Inflammatory macrophage treated with lipopolysaccharide for 4 hours (primary cell): ENCODE measurements around the gene MYZAP.

Source experiments
- DNase-seq: peaks from one replicate; pipeline ENCODE4 v3.0.0-alpha.2; 2020

Gene MYZAP

DNA sequence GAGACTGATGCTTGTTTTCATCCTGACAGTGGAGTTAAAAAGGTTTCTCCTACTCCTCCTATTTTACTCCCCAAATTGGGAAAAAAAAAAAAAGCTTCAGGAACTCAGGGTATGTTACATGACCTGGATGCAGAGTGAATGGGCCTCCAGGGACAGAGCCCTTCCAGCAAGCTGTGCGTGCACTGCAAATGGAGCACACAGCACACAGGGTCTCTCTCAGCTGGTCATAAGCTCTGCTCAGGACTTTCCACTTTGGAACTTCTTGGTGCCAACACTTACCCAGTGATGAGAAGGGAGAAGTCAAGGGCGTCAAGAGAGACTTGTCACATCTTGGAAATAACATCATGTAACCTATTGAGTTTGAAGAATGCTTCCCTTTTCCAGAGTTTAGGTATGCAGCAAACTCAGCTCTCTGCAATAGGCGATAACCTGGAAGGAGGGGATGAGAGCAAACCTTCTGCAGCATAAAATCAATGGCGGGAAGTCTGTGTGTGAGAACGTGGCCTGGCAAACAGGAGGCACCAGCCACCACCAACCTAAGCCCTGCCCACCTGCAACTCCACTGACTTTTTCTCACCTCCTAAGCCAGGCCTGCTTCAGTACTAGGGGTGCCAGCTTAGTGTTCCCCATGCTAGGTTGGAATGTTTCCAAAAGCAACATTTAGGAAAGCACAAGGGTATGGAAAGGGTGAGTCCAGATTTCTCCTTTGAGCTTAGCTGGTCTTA, 39.8 kb downstream of the MYZAP start:
- DNase-seq: no peak

DNA sequence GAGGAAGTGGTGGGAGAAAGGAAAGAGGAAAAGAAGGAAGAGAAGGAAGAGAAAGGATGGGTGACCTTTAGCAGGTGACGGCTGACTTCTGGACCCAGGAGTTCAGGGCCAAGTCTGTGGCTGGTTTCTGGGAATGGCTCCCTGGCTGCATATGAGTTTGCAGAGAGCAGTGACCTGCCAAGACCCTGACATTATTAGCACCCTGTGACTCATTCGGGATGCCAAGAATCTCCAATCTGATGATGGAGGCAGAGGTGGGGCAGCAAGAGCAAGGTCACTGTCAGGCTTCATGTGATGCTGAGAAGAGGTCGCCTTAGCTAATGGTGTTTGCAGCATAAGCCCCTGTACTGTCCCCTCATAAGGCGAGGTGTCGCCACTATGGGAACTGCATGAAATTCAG, 42.6 kb downstream of the MYZAP start:
- DNase-seq: no peak

- no peak for DNase-seq
Observed at GRCh38 chr15:57635300-57635909, 43.7 kb downstream of the MYZAP start.

DNA sequence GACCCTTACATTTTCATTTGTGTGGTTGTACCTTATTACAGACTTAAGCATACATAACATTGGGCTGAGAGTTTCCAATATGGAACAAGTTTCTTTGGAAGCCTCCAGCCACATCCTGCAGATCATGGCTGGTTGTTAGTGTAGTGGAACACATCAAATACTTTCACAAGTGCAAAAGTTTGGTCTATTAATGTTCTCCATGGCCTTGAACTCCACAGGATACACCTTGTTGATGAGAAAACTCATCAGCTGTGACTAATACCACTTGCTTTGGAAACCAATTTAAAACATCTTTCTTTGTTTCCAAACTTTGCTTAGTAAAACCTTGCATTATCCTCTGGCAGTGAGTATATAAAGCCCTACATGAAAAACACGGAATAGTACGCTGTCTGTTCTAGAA, 46.1 kb downstream of the MYZAP start:
- no peak for DNase-seq

- DNase-seq: no peak
Observed at GRCh38 chr15:57639306-57639705, 47.6 kb downstream of the MYZAP start.

DNA sequence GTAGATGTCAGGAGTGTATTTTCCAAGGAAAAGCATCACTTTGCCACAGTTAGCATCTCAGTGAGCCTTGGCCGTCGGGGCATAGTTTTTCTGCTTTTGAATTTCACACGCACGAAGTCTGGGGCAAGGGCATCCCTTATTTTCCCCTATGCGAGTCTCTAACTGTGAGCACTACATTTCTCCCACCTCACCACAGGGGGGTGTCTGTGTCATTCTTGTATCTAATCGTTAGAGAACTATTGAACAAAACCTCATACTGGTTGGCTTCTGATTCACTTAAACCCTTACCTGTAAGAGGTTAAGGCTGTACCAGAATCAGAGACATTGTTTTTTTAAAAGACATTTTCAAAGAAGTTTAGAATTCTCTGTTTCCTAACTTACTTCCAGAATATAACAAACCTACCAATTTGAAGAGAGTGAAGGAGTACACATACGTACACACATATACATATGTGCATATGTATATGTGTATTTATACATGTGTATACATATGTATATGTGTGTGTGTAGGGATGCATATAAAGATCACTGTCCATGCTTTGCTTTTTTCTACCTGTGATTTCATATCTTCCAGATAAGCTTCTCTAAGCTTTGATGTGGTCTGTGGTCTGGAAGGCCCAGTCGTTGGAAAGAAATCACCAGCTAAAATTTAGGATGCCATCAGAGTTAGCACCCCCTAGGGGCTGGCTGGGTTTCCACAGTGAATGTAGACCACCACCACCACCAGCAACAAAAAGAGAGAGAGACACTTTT, 49.4 kb downstream of the MYZAP start:
- peak; percentile 13 for DNase-seq

- no peak for DNase-seq
Observed at GRCh38 chr15:57643826-57644225, 52.1 kb downstream of the MYZAP start.

DNA sequence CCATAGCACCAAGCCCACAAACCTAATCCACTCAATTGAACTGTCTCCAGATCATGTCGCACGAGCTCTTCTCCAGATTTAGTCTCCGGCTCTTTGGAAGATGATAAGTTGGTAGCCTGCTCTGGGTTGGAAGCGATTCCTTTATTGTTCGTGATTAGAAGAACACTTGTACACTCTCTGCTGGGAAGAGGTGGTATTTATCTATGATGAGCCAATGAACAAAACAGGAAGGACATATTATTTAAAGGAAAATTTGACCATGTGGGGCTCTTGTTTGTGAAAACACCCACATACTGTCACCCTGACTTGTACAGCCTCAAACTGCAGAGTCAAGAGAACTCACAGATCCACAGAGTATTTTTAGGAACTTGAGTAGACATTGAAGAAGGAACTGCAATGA, 54.4 kb downstream of the MYZAP start:
- DNase-seq: peak; percentile 4

DNA sequence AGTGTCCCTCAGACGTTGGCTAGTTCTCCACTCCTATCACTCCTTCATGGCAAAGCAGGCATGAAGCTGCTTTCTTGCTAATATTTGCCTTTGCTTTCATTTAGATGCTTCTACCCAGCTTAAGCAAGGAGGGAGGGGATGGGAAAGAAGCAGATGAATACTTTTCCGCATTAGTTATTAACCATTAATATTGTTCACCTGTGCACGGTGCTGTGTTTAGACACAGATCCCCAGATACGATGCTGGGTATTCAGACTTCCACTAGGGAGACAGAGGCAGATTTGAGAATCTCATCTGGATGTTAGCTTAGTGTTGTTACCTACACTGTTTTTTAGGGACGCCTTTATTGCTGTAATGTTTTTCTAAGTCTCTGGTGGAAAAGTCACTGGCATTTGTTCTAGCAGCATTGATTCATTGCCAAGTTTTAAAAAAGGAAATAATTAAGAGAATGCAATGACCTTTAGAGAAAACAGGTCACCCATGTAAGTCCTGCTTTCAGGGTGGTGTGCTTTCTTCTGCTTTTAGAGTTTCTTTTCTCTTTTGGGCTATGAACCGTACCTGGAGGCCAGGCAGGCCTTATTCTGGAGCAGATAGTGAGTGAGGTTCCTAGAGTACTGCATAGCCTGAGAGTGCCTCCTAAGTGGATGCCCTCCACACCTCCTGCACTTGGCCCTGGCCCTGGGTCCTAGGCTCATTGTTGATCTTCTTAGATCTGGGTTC, 55.5 kb downstream of the MYZAP start:
- DNase-seq: no peak

DNA sequence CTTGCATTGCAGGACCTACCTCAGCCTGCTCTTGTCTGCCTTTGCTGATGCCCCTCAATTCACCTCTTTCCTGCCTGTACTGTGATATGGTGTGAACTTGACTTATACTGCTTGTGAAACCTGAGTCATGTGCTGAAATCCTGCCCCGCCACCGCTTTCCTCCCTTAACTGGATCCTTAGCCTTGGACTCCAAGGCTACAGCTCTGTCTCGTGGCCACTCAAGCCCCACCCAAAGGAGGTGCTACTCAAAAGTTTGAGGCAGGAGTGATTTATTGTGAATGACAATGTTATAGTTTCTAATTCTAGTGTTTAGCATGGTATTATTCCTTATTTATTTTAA, 56.1 kb downstream of the MYZAP start:
- no peak for DNase-seq

DNA sequence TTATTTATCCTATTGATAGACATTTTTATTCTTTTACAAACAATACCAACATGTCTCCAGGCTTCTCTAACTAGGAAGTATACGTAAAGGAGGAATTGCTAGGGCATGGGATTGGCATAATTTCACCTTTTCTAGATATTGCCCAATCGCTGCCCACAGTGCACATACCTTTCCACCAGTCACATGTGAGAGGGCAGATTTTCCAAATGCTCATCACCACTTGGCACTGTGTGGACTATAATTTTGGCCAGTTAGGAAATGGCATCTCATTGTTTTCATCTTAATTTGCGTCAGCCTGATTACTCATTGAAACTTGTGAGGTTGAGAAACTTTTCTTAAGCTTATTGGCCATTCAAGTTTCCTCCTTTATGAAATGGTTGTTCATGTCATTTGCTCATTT, 57.4 kb downstream of the MYZAP start:
- peak; percentile 24 for DNase-seq

DNA sequence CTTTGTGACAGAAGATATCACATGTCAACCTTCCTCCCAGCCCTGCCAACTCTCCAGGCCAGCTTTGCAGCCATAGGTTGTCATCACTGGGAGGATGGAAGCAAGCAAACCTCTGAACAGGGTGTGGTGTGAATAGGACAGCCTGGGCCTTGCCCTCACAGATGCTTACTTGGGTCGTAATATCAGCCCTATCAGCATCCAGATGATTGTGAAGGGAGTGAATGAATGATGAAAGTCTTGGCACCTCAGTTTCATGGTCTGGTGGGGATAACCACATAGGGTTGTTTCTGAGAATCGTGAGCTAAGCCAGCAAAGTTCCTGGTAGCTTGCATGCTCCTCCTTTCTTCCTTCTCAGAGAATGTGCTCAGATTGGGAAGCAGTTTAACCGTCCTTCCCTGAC, 59.7 kb downstream of the MYZAP start:
- no peak for DNase-seq

GRCh38 chr15:57652481-57652880, 60.8 kb downstream of the MYZAP start:
- DNase-seq: no peak

DNA sequence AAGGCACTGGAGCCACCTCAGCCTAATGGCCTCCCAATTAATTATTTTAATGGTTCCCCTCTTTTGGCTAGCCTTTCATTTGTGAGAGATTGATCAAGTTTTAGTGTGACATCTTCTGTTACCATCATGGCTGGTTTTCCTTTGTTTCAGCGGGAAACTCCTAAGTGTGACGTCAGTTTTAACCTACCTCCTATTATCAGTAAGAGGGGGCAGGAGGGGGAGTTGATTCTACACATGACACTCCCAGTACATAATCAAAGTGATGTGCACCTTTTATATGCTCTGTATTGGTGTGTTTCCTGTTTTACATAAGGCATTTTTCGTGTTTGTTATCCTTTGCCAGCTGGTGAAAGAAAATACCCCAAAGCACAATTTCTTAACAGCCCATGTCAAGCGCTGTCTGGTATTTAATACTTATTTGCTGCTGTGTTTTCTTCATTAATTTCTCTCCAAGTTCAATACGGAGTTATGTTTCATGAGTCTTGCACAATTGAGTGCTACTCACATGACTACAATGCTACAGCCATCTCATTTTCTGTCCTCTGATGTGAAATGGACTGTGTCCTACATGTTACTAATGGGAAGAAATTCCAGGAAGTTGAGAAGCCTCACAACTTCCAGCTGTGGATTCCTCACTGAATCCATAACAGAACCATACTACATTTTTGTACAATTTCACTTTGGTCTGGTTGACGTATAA, 62.6 kb downstream of the MYZAP start:
- no peak for DNase-seq

GRCh38 chr15:57655053-57655452, 63.3 kb downstream of the MYZAP start:
- DNase-seq: no peak

- no peak for DNase-seq
Observed at GRCh38 chr15:57655809-57656208, 64.1 kb downstream of the MYZAP start.

DNA sequence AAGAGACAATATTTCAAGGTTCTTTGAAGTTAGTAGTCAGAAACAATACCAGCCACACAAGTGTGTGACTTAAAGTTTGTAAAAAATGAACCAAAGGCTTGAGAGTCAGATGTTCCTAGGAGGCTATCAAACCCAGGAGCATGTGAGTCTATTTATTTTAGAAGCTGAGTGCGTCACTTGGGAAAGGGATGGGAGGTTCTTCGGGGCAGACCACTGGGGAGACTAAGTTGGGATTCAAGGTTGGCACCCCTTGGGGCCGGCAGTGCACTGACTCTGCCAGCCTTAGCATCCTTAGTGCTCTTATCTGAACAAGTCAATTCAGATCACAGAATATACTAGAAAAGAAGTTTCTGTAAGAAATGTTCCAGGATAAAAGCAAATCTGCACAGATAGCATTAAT, 64.7 kb downstream of the MYZAP start:
- DNase-seq: no peak

DNA sequence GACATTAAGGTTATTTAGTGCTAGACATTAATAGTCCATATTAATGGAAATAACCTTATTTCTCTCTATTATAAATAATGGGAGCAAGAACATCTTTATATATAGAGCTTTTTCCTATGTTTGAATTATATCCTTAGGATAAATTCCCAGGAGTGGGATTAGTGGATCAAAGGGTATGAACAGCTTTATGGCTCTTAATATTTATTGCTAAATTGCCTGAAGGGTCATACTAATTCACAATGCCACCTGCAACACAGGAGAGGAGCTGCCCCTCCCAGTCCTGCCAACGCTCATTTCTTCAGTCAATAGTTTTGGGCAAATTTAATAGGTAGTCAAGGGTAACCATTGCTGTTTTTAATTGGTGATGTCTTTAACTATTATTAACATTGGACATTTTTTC, 65.9 kb downstream of the MYZAP start:
- DNase-seq: no peak

DNA sequence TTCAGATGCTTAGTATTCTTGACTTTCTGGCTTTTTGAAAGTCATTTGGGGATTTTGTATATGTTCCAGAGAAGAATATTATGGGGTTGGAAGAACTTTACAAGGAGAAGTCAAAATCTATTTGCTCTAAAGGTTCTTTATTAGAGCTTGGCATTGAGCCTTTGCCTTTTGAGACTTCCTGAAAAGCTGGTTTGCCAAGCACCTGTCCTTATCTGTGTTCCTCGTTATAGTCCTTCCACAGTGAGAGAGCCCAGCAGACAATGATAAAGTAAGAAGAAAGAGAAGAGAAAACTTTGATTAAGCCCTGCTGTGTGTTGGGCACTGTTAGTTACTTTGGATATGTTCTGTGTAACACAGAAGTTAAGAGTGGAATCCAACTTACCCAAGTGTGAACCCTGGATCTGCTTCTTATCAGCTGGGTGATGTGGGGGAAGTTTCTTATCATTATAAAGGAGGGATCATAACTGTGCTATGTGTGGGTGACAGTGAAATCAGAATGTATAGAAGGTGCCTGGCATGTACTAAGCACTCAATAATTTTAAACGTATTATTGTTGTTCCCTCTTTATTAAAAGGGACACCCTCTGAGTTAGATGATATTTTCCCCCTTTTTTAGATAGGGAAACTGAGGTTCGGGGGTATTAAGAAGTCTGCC, 70.5 kb downstream of the MYZAP start:
- no peak for DNase-seq

GRCh38 chr15:57662802-57663201, 71.1 kb downstream of the MYZAP start:
- no peak for DNase-seq

DNA sequence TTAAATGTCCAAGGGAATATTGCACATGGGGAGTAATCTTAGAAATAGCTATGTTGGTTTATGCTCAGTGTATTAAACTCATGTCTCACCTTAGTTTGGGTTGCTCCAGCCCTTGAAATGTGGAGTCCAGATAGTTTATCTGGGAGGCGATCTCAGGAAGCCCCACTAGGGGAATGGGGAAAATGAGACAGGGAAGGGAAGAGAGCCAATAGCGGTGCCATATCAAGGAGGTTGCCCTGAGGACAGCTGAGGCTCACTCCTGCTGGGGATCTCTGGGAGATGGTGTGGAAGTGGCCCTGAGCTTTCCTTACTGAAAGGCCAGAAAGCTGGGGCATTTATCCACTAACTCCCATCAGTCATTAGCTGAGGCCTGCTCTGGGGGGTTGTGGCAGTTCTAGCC, 71.6 kb downstream of the MYZAP start:
- no peak for DNase-seq

GRCh38 chr15:57665194-57665593, 73.5 kb downstream of the MYZAP start:
- no peak for DNase-seq

DNA sequence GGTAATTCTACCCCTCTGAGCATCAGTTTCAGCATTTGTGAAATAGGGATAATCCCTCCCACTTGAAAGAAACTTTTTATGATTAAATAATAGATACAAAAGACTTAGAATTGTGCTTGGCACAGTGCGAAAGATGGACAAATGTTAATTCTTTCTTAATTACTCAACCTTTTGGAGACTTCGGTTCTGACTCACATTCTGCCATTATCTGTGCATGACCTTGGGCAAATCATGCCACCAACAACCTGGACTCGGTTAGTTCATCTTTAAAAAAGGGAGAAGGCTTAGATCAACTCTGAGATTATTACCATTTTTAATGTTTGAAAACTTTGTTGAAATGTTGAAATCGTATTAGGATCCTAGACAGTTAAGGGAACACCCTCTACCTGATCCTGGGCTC, 74.2 kb downstream of the MYZAP start:
- DNase-seq: no peak
